Naive thymus-derived CD4-positive, alpha-beta T cell (primary cell): ENCODE data around the gene LIPE. TPM values are rescaled to one million over a fixed set of nuclear protein-coding genes. Genes with fewer than 3 reads are reported as not detected.
A peak's percentile ranks its signal among the peaks of the same experiment; 100 is the strongest.

Experiments
- ATAC-seq: fragments of 150-1000 bp; cut with Tn5 transposase; 2 replicates; pipeline ENCODE4 v1.10.0; 2021; ENCODE audit warnings: mild to moderate bottlenecking, moderate library complexity
- CTCF ChIA-PET: fragments of 350-600 bp; sonication (Branson Sonifier 250); formaldehyde crosslinking; loops from one replicate; lab custom pipeline; 2021; ENCODE audit warnings: antibody characterized with exemption; lab: Charles Lee
- POLR2A ChIA-PET: fragments of 350-600 bp; sonication (Branson Sonifier 250); formaldehyde crosslinking; loops from one replicate; lab custom pipeline; 2021; ENCODE audit warnings: antibody characterized with exemption, inconsistent platforms; lab: Charles Lee
- DNase-seq, 9 donors: peaks; one replicate each; pipeline versions ENCODE4 v3.0.0 to v3.0.0-alpha.2; 2020 to 2022; ENCODE audit warnings: mixed read lengths in 1 of 9
- H3K27ac ChIP-seq: one replicate; pipeline ENCODE4 v1.7.0; 2013; ENCODE audit warnings: mild to moderate bottlenecking, low read depth, low read length, moderate library complexity
- H3K27me3 ChIP-seq, 2 donors: one replicate each; pipeline ENCODE4 v1.7.0; 2013; ENCODE audit warnings: low read length in 2 of 2, mild to moderate bottlenecking in 2 of 2, moderate library complexity in 2 of 2; ENCODE audit not compliant: control insufficient read depth in 2 of 2, insufficient read depth in 2 of 2
- H3K36me3 ChIP-seq, 3 experiments: 1 replicate in 2 of 3; 2 replicates in 1 of 3; pipeline ENCODE4 v1.7.0; 2013; ENCODE audit warnings: low read length in 3 of 3, mild to moderate bottlenecking in 3 of 3, moderate library complexity in 1 of 3; ENCODE audit not compliant: insufficient read depth in 3 of 3, control insufficient read depth in 2 of 3
- H3K4me1 ChIP-seq, 2 donors: one replicate each; pipeline ENCODE4 v1.7.0; 2013; ENCODE audit warnings: low read length in 2 of 2, mild to moderate bottlenecking in 2 of 2, moderate library complexity in 1 of 2; ENCODE audit not compliant: control insufficient read depth in 2 of 2, insufficient read depth in 2 of 2
- H3K4me3 ChIP-seq: 2 replicates; pipeline ENCODE4 v1.7.0; 2013; ENCODE audit warnings: mild to moderate bottlenecking, low read length
- H3K9me3 ChIP-seq, 3 experiments: 1 replicate in 2 of 3; 2 replicates in 1 of 3; pipeline ENCODE4 v1.7.0; 2013; ENCODE audit warnings: low read length in 3 of 3; ENCODE audit not compliant: control insufficient read depth in 2 of 3
- H3K27ac Mint-ChIP-seq, 9 donors: one replicate each; pipeline ENCODE4 v1.8.0; 2020 to 2022; ENCODE audit warnings: mixed read lengths in 9 of 9, mild to moderate bottlenecking in 8 of 9, moderate library complexity in 5 of 9, inconsistent platforms in 2 of 9
- H3K27me3 Mint-ChIP-seq, 5 donors: one replicate each; pipeline ENCODE4 v1.8.0; 2021 to 2022; ENCODE audit warnings: mixed read lengths in 5 of 5, mild to moderate bottlenecking in 1 of 5
- H3K36me3 Mint-ChIP-seq, 5 donors: one replicate each; pipeline ENCODE4 v1.8.0; 2020 to 2022; ENCODE audit warnings: mixed read lengths in 5 of 5, mild to moderate bottlenecking in 3 of 5, inconsistent platforms in 1 of 5
- H3K4me1 Mint-ChIP-seq, 7 donors: one replicate each; pipeline ENCODE4 v1.8.0; 2020 to 2022; ENCODE audit warnings: mixed read lengths in 7 of 7, mild to moderate bottlenecking in 3 of 7, inconsistent platforms in 1 of 7
- H3K4me3 Mint-ChIP-seq, 10 donors: one replicate each; pipeline ENCODE4 v1.8.0; 2020 to 2022; ENCODE audit warnings: mild to moderate bottlenecking in 10 of 10, mixed read lengths in 10 of 10, moderate library complexity in 6 of 10, inconsistent platforms in 2 of 10
- H3K9me3 Mint-ChIP-seq, 11 donors: one replicate each; pipeline ENCODE4 v1.8.0; 2020 to 2022; ENCODE audit warnings: mixed read lengths in 11 of 11, mild to moderate bottlenecking in 4 of 11, inconsistent platforms in 1 of 11, moderate library complexity in 1 of 11
- intact Hi-C, 2 donors: fragments of 100-400 bp; cut with micrococcal nuclease; formaldehyde crosslinking; loops; one replicate each; pipeline ENCODE4 v1.15.1; 2023
- polyA plus RNA-seq, 2 donors: library from polyadenylated mRNA; unstranded; fragments of 300-500 nt; fragmentation: Illumina TruSeq; gene quantifications; one replicate each; pipeline ENCODE4 v1.2.3, GENCODE V29; 2021
- total RNA-seq, 6 experiments: library from RNA in 5 of 6; stranded (reverse) in 5 of 6; gene quantifications; 1 replicate in 5 of 6; 2 replicates in 1 of 6; pipeline ENCODE4 v1.2.3 and lab custom pipeline; 2021 to 2026

Gene LIPE
- total and polyA plus RNA-seq, 7 experiments from 2014 or later: 7.0 to 35.4 (median 20.0) TPM

DNA sequence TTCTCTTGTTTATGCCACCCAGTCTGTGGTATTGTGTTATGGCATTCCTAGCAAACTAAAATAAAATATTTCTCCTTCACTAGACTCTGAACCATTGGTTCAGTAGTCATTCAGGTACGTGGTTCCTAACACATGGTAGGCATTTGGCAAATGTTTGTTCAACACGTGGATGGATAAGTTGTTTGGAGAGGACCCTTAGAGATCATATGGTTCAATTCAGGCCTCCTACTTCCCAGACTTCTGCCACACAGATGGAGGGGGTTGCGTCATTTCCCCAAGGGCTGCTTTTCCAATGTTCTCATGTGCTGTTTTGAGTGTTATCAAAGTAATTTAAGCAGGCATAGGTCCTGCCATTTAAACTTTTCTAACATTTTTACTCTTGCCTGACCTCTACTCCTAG lies 8.8 kb upstream of the LIPE start:
- Mint-ChIP-seq H3K9me3 (no peaks in the 10 kb centered on the region), H3K36me3 (no peaks in the 10 kb centered on the region), H3K27ac (no peak overlapping the region), H3K27me3 (peaks cover 0 to 4% (median 0%) of the 10 kb centered on the region in 5 donors), H3K4me3 (no peak overlapping the region), H3K4me1 (peaks cover 14 to 25% (median 20%) of the 10 kb centered on the region in 7 donors)
- intact Hi-C loops: loop anchor here in 1 of 2 donors (5.0 kb wide), 1 partner anchor 34 kb away; no protein-coding TSS in a partner anchor
- DNase-seq (no peak), ATAC-seq (no peak)
- no peaks in the 10 kb centered on the region for H3K9me3 ChIP-seq
- POLR2A ChIA-PET: no interaction called here
- H3K27me3 ChIP-seq: no peaks in the 10 kb centered on the region
- H3K4me3 ChIP-seq: no peak overlapping the region
- no peaks in the 10 kb centered on the region for H3K36me3 ChIP-seq
- H3K4me1 ChIP-seq: peaks cover 9% of the 10 kb centered on the region in 2 donors
- no peak overlapping the region for H3K27ac ChIP-seq
- CTCF ChIA-PET: interaction anchor here (8.9 kb wide), 1 partner anchor 15 kb away, joined by 94 read pairs; no protein-coding TSS in a partner anchor

GRCh38 chr19:42435316-42435715 lies 8.1 kb upstream of the LIPE start:
- ChIA-PET POLR2A (no interaction called here), CTCF (interaction anchor here (0.6 to 8.9 kb wide), 2 partner anchors 14 to 326 kb away, joined by 3 to 94 read pairs; no protein-coding TSS in a partner anchor)
- Histone ChIP-seq H3K27me3 (no peaks in the 10 kb centered on the region), H3K4me1 (peaks cover 2% of the 10 kb centered on the region in 2 donors), H3K36me3 (no peaks in the 10 kb centered on the region), H3K4me3 (no peak overlapping the region), H3K9me3 (no peaks in the 10 kb centered on the region), H3K27ac (no peak overlapping the region)
- Mint-ChIP-seq H3K36me3 (no peaks in the 10 kb centered on the region), H3K27ac (no peak overlapping the region), H3K9me3 (no peaks in the 10 kb centered on the region), H3K4me1 (peaks cover 7 to 18% (median 13%) of the 10 kb centered on the region in 7 donors), H3K27me3 (peaks cover 0 to 4% (median 0%) of the 10 kb centered on the region in 5 donors), H3K4me3 (no peak overlapping the region)
- no peak for DNase-seq
- intact Hi-C loops: loop anchor here in 1 of 2 donors (5.0 kb wide), 1 partner anchor 33 kb away; no protein-coding TSS in a partner anchor
- ATAC-seq: no peak

DNA sequence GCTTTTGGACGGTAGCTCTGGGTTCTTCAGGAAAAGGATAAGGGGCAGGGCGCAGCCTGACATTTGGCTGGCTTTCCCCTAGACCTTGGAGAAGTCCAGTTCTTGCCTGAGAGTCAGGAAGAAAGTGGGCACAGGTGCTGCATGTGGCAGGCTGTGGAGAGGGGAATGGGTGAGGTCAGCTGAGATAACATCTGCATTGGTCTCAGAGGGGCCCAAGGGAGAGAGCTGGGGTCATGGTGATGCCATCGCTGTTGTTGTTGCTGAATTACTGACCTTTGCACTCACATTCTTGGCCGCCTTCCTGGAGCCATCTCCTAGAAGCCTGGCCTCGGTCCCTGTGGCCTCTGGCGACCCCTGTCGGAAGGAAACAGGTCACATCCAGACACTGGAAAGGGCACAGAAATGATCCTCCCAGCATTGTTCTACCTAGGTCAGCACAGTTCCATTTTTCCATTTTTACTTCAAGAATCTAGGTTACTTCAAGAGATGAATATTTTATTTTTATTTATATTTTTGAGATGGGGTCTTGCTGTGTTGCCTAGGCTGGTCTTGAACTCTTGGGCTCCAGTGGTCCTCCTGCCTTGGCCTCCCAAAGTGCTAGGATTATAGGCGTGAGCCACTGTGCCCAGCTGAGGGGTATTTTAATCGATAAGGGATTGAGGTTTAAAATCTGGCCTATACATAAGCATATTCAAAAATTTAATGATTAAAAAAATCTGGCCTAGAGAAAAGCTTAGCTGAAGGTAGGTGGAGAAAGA lies 6.5 kb upstream of the LIPE start:
- ChIA-PET POLR2A (interaction anchor here (0.9 to 1.0 kb wide), 2 partner anchors 10 to 13 kb away, joined by 3 to 5 read pairs; no protein-coding TSS in a partner anchor), CTCF (interaction anchor here (0.6 to 8.9 kb wide), 6 partner anchors 9 to 228 kb away, joined by 3 to 94 read pairs (median 4); partner anchors contain the start of genes CEACAM1 and CXCL17)
- H3K4me1 ChIP-seq: no peaks in the 10 kb centered on the region
- intact Hi-C loops: loop anchor here (1.0 to 2.0 kb wide), 5 partner anchors 10 to 325 kb away; partner anchors contain the start of gene POU2F2 (in 1 of the 2)
- ATAC-seq (peak; percentile 64), DNase-seq (peak in 7 of 9 donors; percentile 41 to 62 (median 56))
- no peak overlapping the region for H3K27ac ChIP-seq
- no peaks in the 10 kb centered on the region for H3K27me3 ChIP-seq
- H3K4me3 ChIP-seq: no peak overlapping the region
- no peak overlapping the region for H3K4me3 Mint-ChIP-seq
- no peaks in the 10 kb centered on the region for H3K9me3 ChIP-seq
- no peaks in the 10 kb centered on the region for H3K9me3 Mint-ChIP-seq
- no peaks in the 10 kb centered on the region for H3K36me3 Mint-ChIP-seq
- H3K4me1 Mint-ChIP-seq: peaks cover 4 to 10% (median 6%) of the 10 kb centered on the region in 7 donors
- H3K36me3 ChIP-seq: no peaks in the 10 kb centered on the region
- H3K27me3 Mint-ChIP-seq: peaks cover 0 to 4% (median 0%) of the 10 kb centered on the region in 5 donors
- H3K27ac Mint-ChIP-seq: peak overlapping the region in 1 of 9 donors; percentile 5

- H3K9me3 Mint-ChIP-seq: no peaks in the 10 kb centered on the region
- H3K27me3 Mint-ChIP-seq: peaks cover 0 to 8% (median 0%) of the 10 kb centered on the region in 5 donors
- H3K27me3 ChIP-seq: no peaks in the 10 kb centered on the region
- intact Hi-C loops: no loop called here
- no peak overlapping the region for H3K27ac ChIP-seq
- no peaks in the 10 kb centered on the region for H3K36me3 Mint-ChIP-seq
- no peak overlapping the region for H3K27ac Mint-ChIP-seq
- H3K4me3 ChIP-seq: no peak overlapping the region
- H3K9me3 ChIP-seq: no peaks in the 10 kb centered on the region
- ATAC-seq (no peak), DNase-seq (no peak)
- CTCF ChIA-PET: interaction anchor here (0.5 to 8.9 kb wide), 3 partner anchors 11 to 136 kb away, joined by 3 to 94 read pairs (median 4); no protein-coding TSS in a partner anchor
- peaks cover 0 to 18% (median 0%) of the 10 kb centered on the region in 7 donors for H3K4me1 Mint-ChIP-seq
- no peaks in the 10 kb centered on the region for H3K36me3 ChIP-seq
- POLR2A ChIA-PET: no interaction called here
- H3K4me1 ChIP-seq: no peaks in the 10 kb centered on the region
- no peak overlapping the region for H3K4me3 Mint-ChIP-seq
Measured at GRCh38 chr19:42431486-42431885, 4.3 kb upstream of the LIPE start.

DNA sequence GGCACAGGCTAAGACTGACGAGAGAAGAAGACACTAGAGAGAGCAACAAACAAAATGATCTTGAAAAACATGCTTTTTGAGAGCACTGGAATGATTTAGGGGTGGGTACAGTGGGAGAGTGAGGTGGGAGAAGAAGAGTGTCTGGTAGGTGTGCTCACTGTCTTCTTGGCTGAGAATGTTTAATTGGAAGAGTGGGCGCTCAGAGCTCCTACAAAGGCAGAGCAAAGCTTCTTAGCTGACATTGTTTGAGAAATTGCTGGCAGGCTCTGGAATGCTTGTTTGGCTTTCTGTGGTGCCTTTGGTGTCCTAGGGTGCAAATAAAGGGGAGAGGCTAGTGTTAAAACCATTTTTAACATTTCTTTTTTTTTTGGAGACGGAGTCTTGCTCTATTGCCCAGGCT lies 1.5 kb upstream of the LIPE start:
- no peak for DNase-seq
- no peaks in the 10 kb centered on the region for H3K9me3 Mint-ChIP-seq
- CTCF ChIA-PET: interaction anchor here (1.1 kb wide), 1 partner anchor 13 kb away, joined by 3 read pairs; no protein-coding TSS in a partner anchor
- Histone ChIP-seq H3K27ac (no peak overlapping the region), H3K36me3 (no peaks in the 10 kb centered on the region), H3K27me3 (no peaks in the 10 kb centered on the region), H3K4me1 (peaks cover 0 to 6% of the 10 kb centered on the region in 2 donors), H3K9me3 (no peaks in the 10 kb centered on the region), H3K4me3 (no peak overlapping the region)
- H3K27me3 Mint-ChIP-seq: peaks cover 0 to 5% (median 0%) of the 10 kb centered on the region in 5 donors
- no peak for ATAC-seq
- POLR2A ChIA-PET: no interaction called here
- no peak overlapping the region for H3K4me3 Mint-ChIP-seq
- intact Hi-C loops: no loop called here
- H3K36me3 Mint-ChIP-seq: no peaks in the 10 kb centered on the region
- H3K27ac Mint-ChIP-seq: no peak overlapping the region
- H3K4me1 Mint-ChIP-seq: peaks cover 2 to 18% (median 7%) of the 10 kb centered on the region in 7 donors

- H3K27me3 Mint-ChIP-seq: peaks cover 0 to 5% (median 0%) of the 10 kb centered on the region in 5 donors
- CTCF ChIA-PET: no interaction called here
- H3K4me3 ChIP-seq: no peak overlapping the region
- no peaks in the 10 kb centered on the region for H3K9me3 ChIP-seq
- H3K9me3 Mint-ChIP-seq: no peaks in the 10 kb centered on the region
- H3K4me3 Mint-ChIP-seq: no peak overlapping the region
- no peak for DNase-seq
- POLR2A ChIA-PET: no interaction called here
- H3K4me1 ChIP-seq: peaks cover 11 to 18% of the 10 kb centered on the region in 2 donors
- H3K36me3 ChIP-seq: peaks cover 0 to 4% (median 0%) of the 10 kb centered on the region in 3 experiments
- intact Hi-C loops: no loop called here
- H3K27ac ChIP-seq: no peak overlapping the region
- H3K27ac Mint-ChIP-seq: peak overlapping the region in 1 of 9 donors; percentile 10
- peaks cover 0 to 6% (median 0%) of the 10 kb centered on the region in 5 donors for H3K36me3 Mint-ChIP-seq
- H3K4me1 Mint-ChIP-seq: peaks cover 12 to 28% (median 20%) of the 10 kb centered on the region in 7 donors
- ATAC-seq: no peak
- H3K27me3 ChIP-seq: no peaks in the 10 kb centered on the region
Measured at GRCh38 chr19:42426643-42427042, 545 bp downstream of the LIPE start.
